HS-5 (cell line): ENCODE measurements around the gene HOXB6.

Source experiments
- DNase-seq: peaks from one replicate; pipeline ENCODE4 v3.0.0-alpha.2; 2012; ENCODE audit warnings: low read depth

Gene HOXB6

GRCh38 chr17:48565925-48566710 is 38.7 kb downstream of the HOXB6 start:
- no peak for DNase-seq

GRCh38 chr17:48565022-48565554 is 39.7 kb downstream of the HOXB6 start:
- DNase-seq: no peak

- no peak for DNase-seq
Observed at GRCh38 chr17:48564188-48565021, 40.4 kb downstream of the HOXB6 start.

DNA sequence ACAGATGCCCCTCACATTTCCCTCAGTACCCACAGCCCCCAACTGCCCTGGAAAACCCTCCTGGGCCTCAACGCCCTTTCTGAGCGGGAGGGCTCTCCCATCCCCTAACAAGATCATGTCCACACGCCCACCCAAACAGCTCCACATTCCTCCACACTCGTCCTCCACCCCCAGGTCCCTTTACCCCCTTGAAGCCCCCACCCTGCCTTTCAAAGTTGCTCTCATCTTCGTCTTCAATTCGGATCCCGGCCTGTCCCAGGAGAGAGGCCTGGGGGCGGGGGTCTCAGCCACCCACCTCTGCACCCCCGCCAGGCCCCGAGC is 41.0 kb downstream of the HOXB6 start:
- no peak for DNase-seq

GRCh38 chr17:48563385-48563838 is 41.4 kb downstream of the HOXB6 start:
- DNase-seq: no peak

DNA sequence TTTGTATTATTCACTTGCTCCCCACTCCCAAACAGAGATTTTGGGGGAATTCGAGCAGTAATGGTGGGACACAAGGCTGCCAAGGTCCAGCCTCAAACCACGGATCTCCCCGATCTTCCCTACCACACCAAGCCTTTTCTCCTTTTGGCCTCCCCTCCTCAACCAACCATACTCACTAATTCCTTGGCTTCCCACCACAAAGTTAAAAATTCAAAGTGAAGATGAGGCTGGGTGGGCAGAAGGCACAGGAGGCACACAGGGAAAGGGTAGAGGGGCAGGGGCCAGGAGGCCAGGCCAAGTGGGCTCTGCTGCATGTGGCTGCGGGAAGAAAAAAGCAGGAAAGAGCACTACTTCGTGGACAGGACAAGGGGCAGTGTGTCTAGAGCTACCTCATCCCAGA is 41.9 kb downstream of the HOXB6 start:
- DNase-seq: no peak

GRCh38 chr17:48561884-48562810 is 42.6 kb downstream of the HOXB6 start:
- DNase-seq: no peak

GRCh38 chr17:48559840-48560817 is 44.7 kb downstream of the HOXB6 start:
- no peak for DNase-seq

DNA sequence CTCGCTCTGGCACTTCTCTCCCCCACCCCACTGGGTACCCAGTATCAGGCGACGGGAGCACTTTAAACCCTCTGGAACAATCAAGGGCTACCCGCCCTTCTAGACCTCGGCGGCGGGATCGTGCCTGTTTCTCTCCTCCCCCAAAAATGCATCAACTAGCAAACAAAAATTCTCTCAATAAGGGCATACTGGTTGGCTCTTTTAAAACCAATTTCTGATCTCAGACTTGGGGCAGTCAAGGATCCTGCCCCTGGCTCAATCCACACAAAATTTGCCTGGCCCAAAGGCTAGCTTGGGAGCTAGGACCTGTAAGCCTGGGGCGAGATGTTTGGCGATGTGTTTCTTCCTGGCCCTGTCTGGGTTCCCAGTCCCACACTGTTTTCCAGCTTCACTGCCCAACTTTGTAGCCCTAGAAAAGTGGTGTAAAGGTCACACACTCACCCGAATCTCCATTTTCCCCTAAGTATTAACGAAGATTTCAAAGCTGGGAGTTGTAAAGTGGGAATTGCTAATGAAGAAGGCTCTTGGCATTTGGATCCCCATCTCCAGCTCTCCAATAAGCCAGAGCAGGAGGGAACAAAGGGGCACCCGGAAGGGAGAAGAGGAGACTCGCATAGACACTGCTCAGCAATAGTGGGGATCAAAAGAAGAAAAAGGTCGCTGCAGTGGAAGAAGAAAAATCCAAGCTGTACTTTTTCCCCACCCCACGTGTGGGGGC is 45.5 kb downstream of the HOXB6 start:
- DNase-seq: no peak

DNA sequence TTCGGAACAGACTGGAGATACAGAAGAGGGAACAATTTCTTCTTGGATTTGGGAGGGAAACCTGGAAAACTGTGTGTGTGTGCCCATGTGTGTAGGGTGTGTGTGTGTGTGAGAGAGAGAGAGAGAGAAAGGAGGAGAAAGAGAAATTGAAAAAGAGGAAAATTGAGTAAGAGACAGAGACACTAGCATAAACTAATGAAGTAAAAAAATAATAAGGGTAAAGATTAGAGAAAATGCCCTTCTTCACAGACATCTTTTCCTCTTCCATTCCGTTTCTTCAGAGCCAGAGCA is 46.0 kb downstream of the HOXB6 start:
- DNase-seq: no peak

GRCh38 chr17:48558057-48558830 is 46.5 kb downstream of the HOXB6 start:
- no peak for DNase-seq

DNA sequence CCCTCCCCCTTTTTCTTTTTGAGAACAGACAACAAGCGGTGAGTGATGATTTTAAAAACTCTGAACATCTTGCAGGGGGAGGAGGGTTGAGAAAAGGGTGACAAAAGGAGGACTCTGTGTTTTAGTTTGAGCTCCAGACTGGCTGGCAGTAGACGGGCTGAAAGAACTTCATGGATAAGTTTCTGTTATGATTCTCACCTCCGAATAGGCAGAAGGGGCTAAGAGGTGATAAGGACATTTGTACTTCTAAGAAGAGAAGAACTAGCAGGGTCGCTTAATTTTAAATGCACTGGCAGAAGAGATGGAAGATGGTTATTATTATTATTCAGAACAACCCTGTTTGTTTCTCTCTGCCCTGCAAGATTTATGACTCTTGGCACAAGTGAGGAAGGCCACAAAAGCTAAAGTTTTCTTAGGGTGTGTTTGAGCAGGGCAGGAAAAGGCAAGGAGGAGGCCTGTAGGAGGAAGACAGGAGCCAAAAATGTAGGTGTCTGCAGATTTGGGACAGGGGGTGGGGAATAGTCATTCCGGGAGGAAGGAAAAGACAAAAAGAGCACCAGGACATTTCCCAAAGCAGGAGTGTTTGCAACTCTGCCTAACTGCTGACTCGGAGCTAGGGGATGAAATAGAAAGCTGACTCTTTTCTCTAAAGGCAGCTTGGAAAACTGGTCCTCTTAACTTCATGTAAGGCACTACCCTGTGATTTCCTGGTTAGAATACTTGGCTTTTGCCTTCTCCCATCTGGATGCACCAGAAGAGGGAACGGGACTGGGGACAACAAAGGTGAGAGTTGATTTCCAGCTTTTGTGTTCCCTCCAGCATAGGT is 48.0 kb downstream of the HOXB6 start:
- DNase-seq: no peak

GRCh38 chr17:48556229-48556575 is 48.6 kb downstream of the HOXB6 start:
- DNase-seq: no peak

GRCh38 chr17:48555258-48556228 is 49.2 kb downstream of the HOXB6 start:
- no peak for DNase-seq

- no peak for DNase-seq
Observed at GRCh38 chr17:48554412-48555257, 50.2 kb downstream of the HOXB6 start.

- DNase-seq: no peak
Observed at GRCh38 chr17:48553826-48554225, 51.0 kb downstream of the HOXB6 start.

DNA sequence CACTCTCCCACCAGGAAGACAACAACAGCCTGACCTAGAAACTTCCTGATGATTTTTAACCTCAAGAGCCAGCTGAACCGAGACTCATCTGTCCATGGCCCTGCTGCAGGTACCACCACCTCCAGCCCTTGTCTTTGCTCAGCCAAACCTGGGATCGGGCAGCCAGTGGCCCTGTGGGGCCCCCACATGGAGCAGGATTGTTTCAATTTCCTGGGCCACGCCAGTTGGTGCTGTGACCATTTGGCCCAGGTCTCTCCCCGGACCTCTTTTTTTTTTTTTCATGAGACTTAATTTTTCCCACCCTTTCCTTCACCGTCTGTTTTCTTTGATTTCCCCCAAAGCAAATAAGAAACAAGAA is 51.6 kb downstream of the HOXB6 start:
- DNase-seq: no peak
